T-helper 1 cell treated with Interleukin-12 subunit alpha and Interleukin-12 subunit beta and Interleukin-4 antibody, amounts not matched to agents 30 μg/mL and 1 μg/mL, for 36 hours (primary cell): ENCODE data around the gene EFHC2.
"Not testable (repeated sequence)": the region's sequence is repeated elsewhere in the genome, so short reads cannot be mapped to it uniquely, and the experiment has no call there.

Source experiments
- H3K27ac Mint-ChIP-seq: one replicate; pipeline ENCODE4 v1.8.0; 2021; ENCODE audit warnings: mild to moderate bottlenecking, mixed read lengths
- H3K27me3 Mint-ChIP-seq: one replicate; pipeline ENCODE4 v1.8.0; 2021; ENCODE audit warnings: low read depth, mixed read lengths
- H3K36me3 Mint-ChIP-seq: one replicate; pipeline ENCODE4 v1.8.0; 2021; ENCODE audit warnings: low read depth, mixed read lengths
- H3K4me1 Mint-ChIP-seq: one replicate; pipeline ENCODE4 v1.8.0; 2021; ENCODE audit warnings: low read depth, mixed read lengths
- H3K4me3 Mint-ChIP-seq: one replicate; pipeline ENCODE4 v1.8.0; 2021; ENCODE audit warnings: mild to moderate bottlenecking, moderate library complexity, mixed read lengths
- H3K9me3 Mint-ChIP-seq: one replicate; pipeline ENCODE4 v1.8.0; 2021; ENCODE audit warnings: mixed read lengths

EFHC2 gene

DNA sequence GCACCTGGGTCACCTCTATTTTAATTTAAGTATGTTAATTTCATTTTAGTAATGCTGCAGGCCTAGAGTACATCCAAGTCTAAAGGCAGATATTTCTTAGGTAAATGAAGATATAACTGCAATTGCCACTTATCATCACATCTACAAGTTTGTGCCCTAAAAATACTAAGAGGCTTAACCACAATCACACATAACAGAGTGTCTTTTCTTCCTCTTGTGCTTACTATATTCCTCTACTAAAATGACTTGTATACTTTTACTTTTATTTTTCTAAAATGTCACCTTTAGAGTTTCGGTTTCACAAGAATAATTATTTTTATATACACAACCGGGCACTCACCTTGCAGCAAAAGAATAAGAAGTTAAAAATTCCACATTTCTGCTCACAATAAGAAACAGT is 77.9 kb downstream of the EFHC2 start:
- Mint-ChIP-seq H3K27me3 (no peaks in the 10 kb centered on the region), H3K36me3 (peaks cover 3% of the 10 kb centered on the region), H3K9me3 (no peaks in the 10 kb centered on the region), H3K4me1 (peaks cover 10% of the 10 kb centered on the region), H3K27ac (no peak overlapping the region), H3K4me3 (no peak overlapping the region)

DNA sequence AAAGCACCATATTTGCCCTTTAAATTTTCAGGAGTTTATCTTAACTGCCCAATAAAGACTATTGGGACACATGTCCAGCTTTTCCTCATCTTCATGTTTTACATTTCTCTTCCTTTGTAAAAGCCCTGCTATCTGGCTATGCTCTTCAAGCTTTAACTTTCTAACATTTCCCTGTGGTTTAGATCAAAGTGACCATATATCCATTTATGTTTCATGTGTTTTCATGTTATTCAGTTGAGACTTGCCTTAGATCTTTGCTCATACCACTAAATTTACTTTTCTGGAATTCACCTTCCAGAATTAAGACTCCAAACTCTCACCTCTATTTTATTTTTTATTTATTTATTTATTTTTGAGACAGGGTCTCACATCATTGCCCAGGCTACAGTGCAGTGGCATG is 78.5 kb downstream of the EFHC2 start:
- Mint-ChIP-seq H3K9me3 (no peaks in the 10 kb centered on the region), H3K27me3 (no peaks in the 10 kb centered on the region), H3K4me1 (peaks cover 12% of the 10 kb centered on the region), H3K4me3 (no peak overlapping the region), H3K36me3 (peaks cover 3% of the 10 kb centered on the region), H3K27ac (no peak overlapping the region)

DNA sequence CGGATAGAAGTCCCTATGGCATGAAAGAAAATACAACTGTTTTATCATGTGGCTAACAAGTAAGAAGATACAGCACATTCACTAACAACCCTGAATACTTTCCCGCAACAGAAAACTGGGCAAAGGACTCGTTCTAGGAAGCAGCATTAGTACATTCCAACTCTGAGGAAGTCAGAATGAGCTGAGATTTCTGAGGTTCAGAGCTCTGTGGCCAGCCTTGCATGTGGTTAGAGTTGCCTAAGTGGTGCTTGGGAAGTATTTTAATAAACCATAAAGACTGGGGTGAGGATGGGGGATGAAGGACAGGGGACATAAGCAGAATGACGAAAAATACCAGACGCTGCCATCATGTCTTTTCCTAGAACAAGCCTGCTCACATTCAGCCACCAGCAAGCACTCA is 82.2 kb downstream of the EFHC2 start:
- Mint-ChIP-seq H3K27me3 (no peaks in the 10 kb centered on the region), H3K4me1 (peaks cover 12% of the 10 kb centered on the region), H3K9me3 (peaks cover 6% of the 10 kb centered on the region), H3K4me3 (no peak overlapping the region), H3K36me3 (peaks cover 8% of the 10 kb centered on the region), H3K27ac (no peak overlapping the region)

DNA sequence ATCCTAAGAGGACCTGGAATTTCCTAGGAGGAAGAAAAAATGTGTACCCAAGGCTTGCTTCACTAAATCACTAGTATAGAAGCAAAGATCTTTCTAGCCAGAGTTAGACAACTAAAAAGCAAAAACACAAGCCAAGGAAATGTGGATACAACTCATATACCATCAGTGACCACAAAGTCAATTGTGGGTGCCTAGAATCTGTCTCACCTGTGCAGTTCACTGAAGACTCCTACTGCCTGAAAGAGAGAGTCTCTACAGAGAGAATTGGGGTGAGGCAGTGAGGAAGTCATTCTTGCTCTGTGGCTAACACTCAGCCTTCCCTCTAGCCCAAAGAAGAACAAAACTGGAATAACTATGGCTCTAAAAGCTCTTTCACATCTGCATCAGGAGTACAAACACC is 82.9 kb downstream of the EFHC2 start:
- Mint-ChIP-seq H3K4me1 (peaks cover 14% of the 10 kb centered on the region), H3K4me3 (no peak overlapping the region), H3K27ac (no peak overlapping the region)

DNA sequence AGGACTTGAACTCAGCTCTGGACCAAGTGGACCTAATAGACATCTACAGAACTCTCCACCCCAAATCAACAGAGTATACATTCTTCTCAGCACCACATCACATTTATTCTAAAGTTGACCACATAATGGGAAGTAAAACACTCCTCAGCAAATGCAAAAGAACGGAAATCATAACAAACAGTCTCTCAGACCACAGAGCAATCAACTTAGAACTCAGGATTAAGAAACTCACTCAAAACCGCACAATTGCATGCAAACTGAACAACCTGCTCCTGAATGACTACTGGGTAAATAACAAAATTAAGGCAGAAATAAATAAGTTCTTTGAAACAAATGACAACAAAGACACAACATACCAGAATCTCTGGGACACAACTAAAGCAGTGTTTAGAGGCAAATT is 87.7 kb downstream of the EFHC2 start:
- H3K4me3 Mint-ChIP-seq, H3K27ac Mint-ChIP-seq, H3K27me3 Mint-ChIP-seq: not testable (repeated sequence)
- H3K4me1 Mint-ChIP-seq: peaks cover 30% of the 10 kb centered on the region
- H3K9me3 Mint-ChIP-seq: peaks cover 32% of the 10 kb centered on the region
- peaks cover 26% of the 10 kb centered on the region for H3K36me3 Mint-ChIP-seq

More for the DNA sequence above, 82.9 kb downstream of the EFHC2 start:
- Mint-ChIP-seq H3K36me3 (peaks cover 15% of the 10 kb centered on the region), H3K9me3 (peaks cover 12% of the 10 kb centered on the region), H3K27me3 (no peaks in the 10 kb centered on the region)

DNA sequence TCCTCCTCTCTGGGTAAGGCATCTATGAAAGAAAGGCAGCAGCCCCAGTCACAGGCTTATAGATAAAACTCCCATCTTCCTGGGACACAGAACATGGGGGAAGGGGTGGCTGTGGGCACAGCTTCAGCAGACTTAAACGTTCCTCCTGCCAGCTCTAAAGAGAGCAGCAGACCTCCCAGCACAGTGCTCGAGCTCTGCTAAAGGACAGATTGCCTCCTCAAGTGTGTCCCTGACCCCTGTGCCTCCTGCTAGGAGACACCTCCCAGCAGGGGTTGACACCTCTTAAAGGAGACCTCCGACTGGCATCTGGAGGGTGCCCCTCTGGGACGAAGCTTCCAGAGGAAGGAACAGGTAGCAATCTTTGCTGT is 89.9 kb downstream of the EFHC2 start:
- Mint-ChIP-seq H3K9me3 (peaks cover 32% of the 10 kb centered on the region), H3K27me3 (no peaks in the 10 kb centered on the region), H3K4me1 (peaks cover 26% of the 10 kb centered on the region), H3K4me3 (peak overlapping the region; percentile 28), H3K36me3 (peaks cover 25% of the 10 kb centered on the region), H3K27ac (peak overlapping the region; percentile 58)

DNA sequence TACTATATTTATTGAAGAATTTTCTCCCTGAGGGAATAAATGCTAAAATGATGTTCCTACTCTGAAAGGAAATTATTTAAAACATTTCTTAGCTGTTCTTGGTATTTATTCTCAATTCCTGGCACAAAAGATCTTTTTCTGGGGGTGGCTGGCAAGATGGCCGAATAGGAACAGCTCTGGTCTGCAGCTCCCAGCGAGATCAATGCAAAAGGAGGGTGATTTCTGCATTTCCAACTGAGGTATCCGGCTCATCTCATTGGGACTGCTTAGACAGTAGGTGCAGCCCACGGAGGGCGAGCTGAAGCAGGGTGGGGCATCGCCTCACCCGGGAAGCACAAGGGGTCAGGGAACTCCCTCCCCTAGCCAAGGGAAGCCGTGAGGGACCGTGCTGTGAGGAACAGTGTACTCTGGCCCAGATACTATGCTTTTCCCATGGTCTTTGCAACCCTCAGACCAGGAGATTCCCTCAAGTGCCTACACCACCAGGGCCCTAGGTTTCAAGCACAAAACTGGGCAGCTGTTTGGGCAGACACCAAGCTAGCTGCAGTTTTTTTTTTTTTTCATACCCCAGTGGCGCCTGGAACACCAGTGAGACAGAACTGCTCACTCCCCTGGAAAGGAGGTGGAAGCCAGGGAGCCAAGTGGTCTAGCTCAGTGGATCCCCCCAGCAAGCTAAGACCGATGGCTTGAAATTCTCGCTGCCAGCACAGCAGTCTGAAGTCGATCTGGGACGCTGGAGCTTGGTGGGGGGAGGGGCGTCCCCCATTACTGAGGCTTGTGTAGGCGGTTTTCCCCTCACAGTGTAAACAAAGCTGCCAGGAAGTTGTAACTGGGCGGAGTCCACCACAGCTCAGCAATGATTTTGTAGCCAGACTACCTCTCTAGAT is 90.5 kb downstream of the EFHC2 start:
- Mint-ChIP-seq H3K27ac (peak overlapping the region; percentile 58), H3K4me1 (peaks cover 26% of the 10 kb centered on the region), H3K9me3 (peaks cover 32% of the 10 kb centered on the region), H3K36me3 (peaks cover 23% of the 10 kb centered on the region)
- H3K27me3 Mint-ChIP-seq, H3K4me3 Mint-ChIP-seq: not testable (repeated sequence)

DNA sequence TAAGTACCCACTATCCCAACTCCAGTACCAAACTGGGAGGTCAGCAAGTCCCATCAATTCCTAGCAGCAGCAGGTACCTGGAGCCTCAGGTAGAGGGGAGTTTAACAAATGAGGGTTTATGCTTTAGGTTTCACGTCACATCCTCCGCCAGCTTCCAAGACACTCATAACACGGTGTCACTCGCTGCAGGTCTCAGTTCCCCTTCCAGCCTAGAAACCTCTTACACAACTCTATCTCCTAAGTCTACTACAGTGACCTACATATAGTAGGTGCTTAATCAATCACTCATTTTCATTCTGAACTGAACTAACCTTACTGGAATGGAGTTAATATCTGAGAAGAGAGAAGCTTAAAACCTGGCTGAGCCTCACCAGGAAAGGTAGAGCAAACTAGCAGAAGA is 96.0 kb downstream of the EFHC2 start:
- Mint-ChIP-seq H3K36me3 (no peaks in the 10 kb centered on the region), H3K27ac (no peak overlapping the region), H3K27me3 (no peaks in the 10 kb centered on the region), H3K9me3 (no peaks in the 10 kb centered on the region), H3K4me1 (peaks cover 14% of the 10 kb centered on the region), H3K4me3 (no peak overlapping the region)

DNA sequence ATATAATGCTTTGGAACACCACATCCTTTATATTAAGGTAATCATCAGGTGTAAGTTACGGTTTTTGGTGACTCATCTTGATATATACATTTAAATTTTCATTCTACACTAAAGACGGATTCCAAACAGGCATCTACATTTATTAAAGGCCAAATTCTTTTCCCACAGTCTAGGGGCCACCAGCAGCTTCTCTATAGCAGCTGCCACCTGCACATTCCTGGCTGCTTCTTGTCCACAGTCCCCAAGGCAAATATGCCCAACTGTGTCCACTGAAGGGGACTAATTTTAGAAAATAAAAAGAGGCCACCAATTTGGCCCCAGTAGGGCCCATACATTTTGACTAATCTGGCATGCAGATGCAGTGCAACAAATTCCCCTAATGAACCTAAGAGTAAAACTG is 96.6 kb downstream of the EFHC2 start:
- H3K4me1 Mint-ChIP-seq: peaks cover 14% of the 10 kb centered on the region
- H3K27ac Mint-ChIP-seq: no peak overlapping the region
- no peaks in the 10 kb centered on the region for H3K27me3 Mint-ChIP-seq
- no peak overlapping the region for H3K4me3 Mint-ChIP-seq
- H3K36me3 Mint-ChIP-seq: no peaks in the 10 kb centered on the region
- no peaks in the 10 kb centered on the region for H3K9me3 Mint-ChIP-seq

DNA sequence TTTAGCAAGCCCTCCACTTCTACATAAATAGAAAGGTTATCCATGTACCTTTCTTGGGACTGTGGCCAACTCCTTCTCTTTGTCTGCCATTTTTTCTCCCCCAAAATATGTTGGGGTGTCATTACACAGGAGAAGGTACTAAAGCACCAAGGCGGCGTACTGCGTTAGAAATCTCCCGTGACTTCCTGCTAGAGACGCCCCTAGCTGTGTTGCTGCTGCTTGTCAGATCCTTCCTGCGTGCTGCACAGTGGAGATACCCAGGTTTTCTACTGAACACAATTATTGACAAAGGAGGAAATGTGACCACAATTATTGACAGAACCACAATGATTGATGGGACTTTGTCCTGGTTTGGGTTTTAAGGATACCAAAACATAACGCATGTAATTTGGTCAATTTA is 97.7 kb downstream of the EFHC2 start:
- Mint-ChIP-seq H3K36me3 (no peaks in the 10 kb centered on the region), H3K27me3 (peaks cover 3% of the 10 kb centered on the region), H3K27ac (no peak overlapping the region), H3K4me1 (peaks cover 14% of the 10 kb centered on the region), H3K4me3 (no peak overlapping the region), H3K9me3 (no peaks in the 10 kb centered on the region)

DNA sequence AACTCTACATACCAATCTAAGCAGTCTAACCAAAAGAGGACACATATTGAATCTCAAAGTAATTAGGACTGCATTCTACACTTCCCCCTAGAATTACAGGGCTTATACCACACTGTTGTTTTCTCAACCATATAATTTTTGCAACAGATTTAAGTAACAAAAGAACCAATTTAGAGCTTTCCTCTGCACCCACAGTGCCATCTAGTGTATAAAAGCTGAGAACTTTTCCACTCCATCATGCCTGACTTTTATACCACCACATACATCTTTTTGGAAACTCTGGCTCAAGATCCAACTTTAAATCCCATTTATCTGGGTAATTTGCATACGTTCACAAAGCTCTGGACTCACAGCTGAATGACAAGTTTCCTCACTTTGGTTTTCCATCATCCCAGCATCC is 99.5 kb downstream of the EFHC2 start:
- Mint-ChIP-seq H3K9me3 (no peaks in the 10 kb centered on the region), H3K27ac (no peak overlapping the region), H3K4me1 (peaks cover 14% of the 10 kb centered on the region), H3K27me3 (peaks cover 3% of the 10 kb centered on the region), H3K36me3 (no peaks in the 10 kb centered on the region), H3K4me3 (no peak overlapping the region)

DNA sequence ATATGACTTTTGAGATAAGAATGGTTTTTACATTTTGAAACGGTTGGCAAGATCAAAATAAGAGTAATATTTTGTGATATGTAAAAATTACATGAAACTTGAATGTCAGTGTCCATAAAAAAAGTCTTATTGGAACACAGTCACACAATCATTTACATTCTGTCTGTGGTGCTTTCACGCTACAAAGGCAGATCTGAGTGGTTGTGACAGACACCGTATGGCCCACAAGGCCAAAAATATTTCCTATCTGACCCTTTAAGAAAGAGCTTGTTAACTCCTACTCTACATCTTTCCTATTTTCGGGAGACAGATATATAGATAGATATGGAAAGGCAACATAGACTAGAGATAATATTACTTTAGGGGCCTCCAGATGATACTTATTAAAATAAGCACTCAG is 101.9 kb downstream of the EFHC2 start:
- peaks cover 14% of the 10 kb centered on the region for H3K4me1 Mint-ChIP-seq
- no peak overlapping the region for H3K27ac Mint-ChIP-seq
- H3K36me3 Mint-ChIP-seq: no peaks in the 10 kb centered on the region
- H3K9me3 Mint-ChIP-seq: no peaks in the 10 kb centered on the region
- no peak overlapping the region for H3K4me3 Mint-ChIP-seq
- H3K27me3 Mint-ChIP-seq: peaks cover 18% of the 10 kb centered on the region

DNA sequence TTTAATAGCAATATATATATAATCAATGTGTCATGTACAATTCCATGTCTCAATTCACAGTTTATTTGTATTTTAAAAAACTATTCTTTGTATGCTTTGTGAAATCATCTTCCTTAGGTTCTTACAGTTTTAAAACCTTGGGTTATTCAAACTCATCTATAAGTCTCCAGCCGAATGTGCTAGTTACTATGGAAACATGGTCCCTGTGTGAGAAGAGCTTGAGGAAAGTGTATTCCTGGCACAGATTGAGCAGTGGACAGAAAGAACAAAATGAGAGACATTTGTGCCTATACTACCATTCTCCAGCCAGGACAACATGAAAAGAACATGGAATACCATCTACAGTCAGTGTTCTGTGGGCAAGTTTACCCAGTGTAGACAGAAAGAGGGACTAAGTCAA is 103.4 kb downstream of the EFHC2 start:
- Mint-ChIP-seq H3K36me3 (no peaks in the 10 kb centered on the region), H3K27ac (no peak overlapping the region), H3K27me3 (peaks cover 18% of the 10 kb centered on the region), H3K4me1 (peaks cover 10% of the 10 kb centered on the region), H3K9me3 (no peaks in the 10 kb centered on the region), H3K4me3 (no peak overlapping the region)

DNA sequence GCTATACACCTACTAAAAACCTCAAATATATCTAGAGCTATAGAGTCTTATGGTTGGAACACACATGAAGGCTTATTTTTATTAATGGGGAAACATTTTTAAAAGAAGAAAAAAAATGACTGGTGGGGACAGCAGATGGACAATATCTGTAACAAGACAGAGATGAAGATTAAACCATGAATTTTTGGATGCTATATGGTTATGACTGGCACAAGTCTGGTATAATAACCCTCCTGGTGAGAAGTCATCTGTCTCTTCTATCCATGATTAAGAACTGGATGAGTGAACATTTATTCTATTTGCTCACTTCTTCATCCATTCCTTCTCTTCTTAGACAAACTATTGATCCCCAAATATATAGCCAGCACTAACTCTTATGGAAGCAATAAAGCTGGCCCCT is 104.4 kb downstream of the EFHC2 start:
- H3K4me3 Mint-ChIP-seq: no peak overlapping the region
- peaks cover 18% of the 10 kb centered on the region for H3K27me3 Mint-ChIP-seq
- H3K36me3 Mint-ChIP-seq: no peaks in the 10 kb centered on the region
- H3K4me1 Mint-ChIP-seq: peaks cover 8% of the 10 kb centered on the region
- no peaks in the 10 kb centered on the region for H3K9me3 Mint-ChIP-seq
- no peak overlapping the region for H3K27ac Mint-ChIP-seq

DNA sequence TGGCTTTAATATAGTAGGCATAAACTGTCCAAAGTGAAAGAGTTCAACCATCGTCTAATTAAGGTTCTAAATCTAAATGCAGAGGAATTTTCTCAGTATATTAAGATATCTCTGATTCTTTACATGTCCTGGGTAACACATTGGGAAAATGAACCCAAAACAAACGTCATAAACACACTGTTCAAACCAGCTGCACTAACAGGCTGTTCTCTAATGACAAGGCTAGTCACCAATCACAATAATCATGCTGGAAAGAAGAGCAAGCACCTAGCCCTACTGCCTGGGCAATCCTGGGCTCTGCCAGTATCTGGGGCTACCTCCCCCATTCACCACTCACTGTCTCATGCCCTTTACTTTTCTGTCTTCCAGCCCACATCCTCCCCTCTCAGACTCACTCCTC is 107.9 kb downstream of the EFHC2 start:
- no peaks in the 10 kb centered on the region for H3K9me3 Mint-ChIP-seq
- no peak overlapping the region for H3K27ac Mint-ChIP-seq
- no peaks in the 10 kb centered on the region for H3K36me3 Mint-ChIP-seq
- H3K27me3 Mint-ChIP-seq: peaks cover 15% of the 10 kb centered on the region
- H3K4me3 Mint-ChIP-seq: no peak overlapping the region
- peaks cover 3% of the 10 kb centered on the region for H3K4me1 Mint-ChIP-seq
